ENCODE measurements around the gene REPS2. TPM values are rescaled to one million over a fixed set of nuclear protein-coding genes. Genes with fewer than 3 reads are reported as not detected.

Gene REPS2
- total RNA-seq: 1.3 and 1.8 TPM in 2 replicates

DNA sequence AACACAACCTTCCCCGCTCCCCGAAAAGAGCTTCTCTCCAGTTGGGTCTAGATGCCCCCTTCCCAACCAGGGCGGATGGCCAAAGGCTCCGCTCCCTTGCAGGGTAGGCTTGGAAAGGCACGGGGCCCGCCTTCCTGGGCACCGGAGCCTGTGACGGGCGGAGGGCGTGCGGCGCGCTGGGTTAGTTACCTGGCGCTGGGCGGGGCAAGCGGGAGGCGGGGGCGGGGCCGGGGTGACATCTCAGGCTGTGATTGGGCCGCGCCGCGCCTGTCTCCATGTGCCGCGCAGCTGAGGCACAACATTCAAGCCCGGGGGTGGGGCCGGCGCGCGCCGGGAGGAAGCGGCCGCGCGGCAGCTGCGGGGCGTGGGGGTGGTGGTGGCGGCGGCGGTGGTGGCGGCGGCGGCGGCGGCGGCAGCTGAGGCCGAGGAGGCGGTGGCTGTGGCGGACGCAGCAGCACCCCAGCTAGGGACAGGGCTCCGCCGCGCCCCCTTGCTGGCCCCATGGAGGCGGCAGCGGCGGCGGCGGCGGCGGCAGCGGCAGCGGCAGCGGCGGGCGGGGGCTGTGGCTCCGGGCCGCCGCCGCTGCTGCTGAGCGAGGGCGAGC, at the start of gene REPS2:
Gene REPS2 (plus strand): TSS at position 298 of the 604 bp plus-strand sequence. CDS start 204 bp downstream, at position 502.
- peak within 1 kb of the TSS; percentile 48 for H3K4me3 ChIP-seq (ENCODE audit: low read depth, low read length)
- TF ChIP-seq, protein P1, sequence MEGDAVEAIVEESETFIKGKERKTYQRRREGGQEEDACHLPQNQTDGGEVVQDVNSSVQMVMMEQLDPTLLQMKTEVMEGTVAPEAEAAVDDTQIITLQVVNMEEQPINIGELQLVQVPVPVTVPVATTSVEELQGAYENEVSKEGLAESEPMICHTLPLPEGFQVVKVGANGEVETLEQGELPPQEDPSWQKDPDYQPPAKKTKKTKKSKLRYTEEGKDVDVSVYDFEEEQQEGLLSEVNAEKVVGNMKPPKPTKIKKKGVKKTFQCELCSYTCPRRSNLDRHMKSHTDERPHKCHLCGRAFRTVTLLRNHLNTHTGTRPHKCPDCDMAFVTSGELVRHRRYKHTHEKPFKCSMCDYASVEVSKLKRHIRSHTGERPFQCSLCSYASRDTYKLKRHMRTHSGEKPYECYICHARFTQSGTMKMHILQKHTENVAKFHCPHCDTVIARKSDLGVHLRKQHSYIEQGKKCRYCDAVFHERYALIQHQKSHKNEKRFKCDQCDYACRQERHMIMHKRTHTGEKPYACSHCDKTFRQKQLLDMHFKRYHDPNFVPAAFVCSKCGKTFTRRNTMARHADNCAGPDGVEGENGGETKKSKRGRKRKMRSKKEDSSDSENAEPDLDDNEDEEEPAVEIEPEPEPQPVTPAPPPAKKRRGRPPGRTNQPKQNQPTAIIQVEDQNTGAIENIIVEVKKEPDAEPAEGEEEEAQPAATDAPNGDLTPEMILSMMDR (IDR thresholded peaks at IDR 0.05; ENCODE audit: insufficient read depth, low read length, poor library complexity, severe bottlenecking): no peak
- H3K36me3 ChIP-seq (ENCODE audit: control insufficient read depth, insufficient read depth, low read length): no peaks in the 10 kb centered on the region
- peak; percentile 9 for DNase-seq (ENCODE audit: low read depth)
- H3K27me3 ChIP-seq (ENCODE audit: control insufficient read depth, insufficient read depth, low read length): peaks cover 8% of the 10 kb centered on the region

DNA sequence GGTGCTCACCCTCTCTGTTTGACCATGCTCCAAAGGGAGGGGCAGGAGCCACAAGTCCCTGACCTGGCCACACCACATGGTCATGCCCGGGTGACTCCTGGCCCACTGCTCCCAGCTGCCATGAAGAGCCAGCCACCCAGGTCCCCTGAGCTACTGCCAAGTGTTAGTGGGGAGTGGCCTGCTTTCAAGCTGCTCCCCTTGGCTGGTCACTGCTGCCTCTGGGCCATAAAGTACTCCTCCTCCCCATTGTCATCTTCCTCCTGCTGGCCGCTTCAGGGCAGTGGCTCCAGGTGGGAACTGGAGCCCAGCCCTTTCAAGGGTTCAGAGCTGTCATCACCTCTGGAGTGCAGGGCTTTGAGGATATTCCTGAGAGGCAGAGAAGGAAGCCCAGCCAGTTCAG, 49.0 kb upstream of the REPS2 start:
- H3K4me3 ChIP-seq (ENCODE audit: low read depth, low read length): no peak overlapping the region
- no peak for DNase-seq (ENCODE audit: low read depth)
- H3K36me3 ChIP-seq (ENCODE audit: control insufficient read depth, insufficient read depth, low read length): no peaks in the 10 kb centered on the region
- peaks cover 13% of the 10 kb centered on the region for H3K27me3 ChIP-seq (ENCODE audit: control insufficient read depth, insufficient read depth, low read length)
- TF ChIP-seq, protein P1 (IDR thresholded peaks at IDR 0.05; ENCODE audit: insufficient read depth, low read length, poor library complexity, severe bottlenecking): no peak

DNA sequence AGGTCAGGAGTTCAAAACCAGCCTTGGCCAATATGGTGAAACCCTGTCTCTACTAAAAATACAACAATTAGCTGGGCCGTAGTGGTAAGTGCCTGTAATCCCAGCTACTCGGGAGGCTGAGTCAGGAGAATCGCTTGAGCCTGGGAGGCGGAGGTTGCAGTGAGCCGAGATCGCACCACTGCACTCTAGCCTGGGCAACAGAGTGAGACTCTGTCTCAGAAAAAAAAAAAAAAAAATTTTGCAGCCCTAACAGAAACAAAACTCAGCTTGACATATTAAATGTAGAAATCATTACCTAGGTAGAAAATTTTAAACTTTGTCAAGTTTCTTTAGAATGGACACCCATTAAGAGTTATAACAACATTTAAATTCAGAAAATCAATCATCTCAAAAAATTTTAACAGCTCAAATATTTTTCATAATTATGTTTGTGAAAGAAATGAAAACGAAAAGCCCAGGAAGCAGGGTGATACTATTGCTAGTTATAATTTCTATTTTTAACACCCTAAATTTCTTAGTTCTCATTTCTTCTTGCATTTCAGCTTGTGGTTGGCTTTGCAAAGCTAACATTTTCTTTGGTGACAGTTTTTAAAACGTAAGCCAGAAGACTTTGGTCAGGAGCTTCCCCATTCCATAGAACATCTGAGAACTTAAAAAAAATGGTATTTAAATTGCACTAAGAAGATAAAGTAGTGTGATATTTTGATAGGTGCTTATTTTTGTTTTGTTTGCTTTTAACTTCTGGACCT, 43.0 kb upstream of the REPS2 start:
- H3K36me3 ChIP-seq (ENCODE audit: control insufficient read depth, insufficient read depth, low read length): no peaks in the 10 kb centered on the region
- TF ChIP-seq, protein P1 (IDR thresholded peaks at IDR 0.05; ENCODE audit: insufficient read depth, low read length, poor library complexity, severe bottlenecking): no peak
- peaks cover 3% of the 10 kb centered on the region for H3K27me3 ChIP-seq (ENCODE audit: control insufficient read depth, insufficient read depth, low read length)
- DNase-seq (ENCODE audit: low read depth): no peak
- no peak overlapping the region for H3K4me3 ChIP-seq (ENCODE audit: low read depth, low read length)

DNA sequence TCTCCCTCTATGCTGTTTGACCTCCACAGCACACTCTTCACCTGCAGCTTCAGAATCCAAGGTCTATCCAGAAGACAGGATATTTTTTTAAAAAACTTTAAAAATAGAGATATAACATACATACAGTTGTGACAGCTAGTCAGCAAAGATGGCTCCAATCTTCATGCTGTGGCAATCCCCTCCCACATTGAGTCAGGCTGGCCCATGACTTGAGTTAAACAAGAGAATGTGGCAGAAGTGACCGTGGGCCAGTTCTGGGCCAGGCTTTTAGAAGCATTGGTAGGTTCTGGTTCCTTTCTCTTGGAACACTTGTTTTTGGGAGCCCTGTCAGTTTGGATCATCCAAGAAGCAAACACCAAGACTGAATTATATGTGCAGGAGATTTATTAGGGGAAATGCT, 36.1 kb upstream of the REPS2 start:
- Histone ChIP-seq H3K27me3 (ENCODE audit: control insufficient read depth, insufficient read depth, low read length) (no peaks in the 10 kb centered on the region), H3K36me3 (ENCODE audit: control insufficient read depth, insufficient read depth, low read length) (no peaks in the 10 kb centered on the region), H3K4me3 (ENCODE audit: low read depth, low read length) (no peak overlapping the region)
- TF ChIP-seq, protein P1 (IDR thresholded peaks at IDR 0.05; ENCODE audit: insufficient read depth, low read length, poor library complexity, severe bottlenecking): no peak
- no peak for DNase-seq (ENCODE audit: low read depth)

DNA sequence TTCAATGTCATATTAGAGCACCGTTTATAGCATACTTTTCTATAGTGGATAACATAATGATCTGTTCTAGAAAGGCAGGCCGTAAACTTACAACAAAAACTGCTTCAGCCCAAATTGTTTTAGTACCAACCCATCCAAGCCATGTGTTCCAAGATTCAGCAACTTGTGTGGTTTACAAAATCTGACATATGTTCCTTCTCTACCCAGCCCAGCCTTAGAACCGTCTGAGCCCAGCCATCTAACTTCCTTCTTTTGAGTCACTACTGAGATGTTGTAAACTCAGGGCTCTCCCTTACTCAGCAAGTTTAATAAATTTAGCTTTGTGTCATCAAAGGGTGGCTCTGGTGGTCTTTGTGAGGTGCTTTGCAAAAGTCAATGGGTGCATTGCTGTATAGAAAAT, 32.4 kb upstream of the REPS2 start:
- TF ChIP-seq, protein P1 (IDR thresholded peaks at IDR 0.05; ENCODE audit: insufficient read depth, low read length, poor library complexity, severe bottlenecking): no peak
- DNase-seq (ENCODE audit: low read depth): no peak

More for the DNA sequence above, 32.4 kb upstream of the REPS2 start:
- Histone ChIP-seq H3K27me3 (ENCODE audit: control insufficient read depth, insufficient read depth, low read length) (no peaks in the 10 kb centered on the region), H3K36me3 (ENCODE audit: control insufficient read depth, insufficient read depth, low read length) (no peaks in the 10 kb centered on the region), H3K4me3 (ENCODE audit: low read depth, low read length) (no peak overlapping the region)

Data from kidney epithelial cell (primary cell).